HEK293 (cell line): ENCODE data around the gene CRACDL.
"Not testable (repeated sequence)": the region's sequence is repeated elsewhere in the genome, so short reads cannot be mapped to it uniquely, and the experiment has no call there.

Experiments
- CTCF ChIA-PET: fragments of 350-600 bp; formaldehyde crosslinking; extraction: SDS; loops from one replicate; lab custom pipeline; 2021; ENCODE audit warnings: antibody characterized with exemption; lab: Yijun Ruan, JAX
- POLR2A ChIA-PET: fragments of 300-600 bp; formaldehyde crosslinking; extraction: SDS; loops from one replicate; lab custom pipeline; 2020; ENCODE audit warnings: antibody characterized with exemption, inconsistent platforms; lab: Yijun Ruan, JAX
- H3K27ac ChIP-seq: fragments of 200-500 bp; sonication (Bioruptor generic); 2 replicates; pipeline ENCODE4 v1.5.1; 2014; ENCODE audit warnings: low read depth, low read length, control low read depth, inconsistent platforms; ENCODE audit errors: extremely low read depth
- H3K36me3 ChIP-seq, 2 experiments: fragments of 200-500 bp in 1 of 2; sonication (Bioruptor generic) in 1 of 2; 1 replicate in 1 of 2; 2 replicates in 1 of 2; pipeline ENCODE4 v1.5.1; 2014 to 2017; ENCODE audit warnings: inconsistent platforms in 2 of 2, low read length in 2 of 2; ENCODE audit not compliant: control insufficient read depth in 2 of 2, insufficient read depth in 1 of 2
- H3K4me1 ChIP-seq: fragments of 200-500 bp; sonication (Bioruptor generic); 2 replicates; pipeline ENCODE4 v1.5.1; 2014; ENCODE audit warnings: mild to moderate bottlenecking, low read length, inconsistent platforms; ENCODE audit not compliant: control insufficient read depth, insufficient read depth
- H3K4me3 ChIP-seq: 2 replicates; pipeline ENCODE4 v1.5.1; 2011; ENCODE audit warnings: low read depth, mild to moderate bottlenecking, control low read depth, low read length, moderate library complexity
- H3K9me3 ChIP-seq: fragments of 200-500 bp; sonication (Bioruptor generic); 2 replicates; pipeline ENCODE4 v1.5.1; 2014; ENCODE audit warnings: low read depth, low read length, inconsistent platforms; ENCODE audit not compliant: control insufficient read depth, insufficient read depth
- ATF2 ChIP-seq: fragments of 450-650 bp; formaldehyde crosslinking; IDR thresholded peaks from 2 replicates; pipeline ENCODE4 v1.5.1; 2016; ENCODE audit warnings: missing biosample characterization, missing genetic modification characterization, low read depth
- KLF16 ChIP-seq: fragments of 450-650 bp; formaldehyde crosslinking; IDR thresholded peaks from 2 replicates; pipeline ENCODE4 v1.5.1; 2017; ENCODE audit warnings: missing biosample characterization, missing genetic modification characterization
- REPIN1 ChIP-seq: fragments of 450-650 bp; formaldehyde crosslinking; IDR thresholded peaks from 2 replicates; pipeline ENCODE4 v1.5.1; 2017; ENCODE audit warnings: missing biosample characterization, missing genetic modification characterization, low read depth
- ZFP3 ChIP-seq: fragments of 450-650 bp; formaldehyde crosslinking; IDR thresholded peaks from 2 replicates; pipeline ENCODE4 v1.5.1; 2016; ENCODE audit warnings: low read depth, missing biosample characterization, missing genetic modification characterization
- ZNF140 ChIP-seq: fragments of 450-650 bp; formaldehyde crosslinking; IDR thresholded peaks from 2 replicates; pipeline ENCODE4 v1.5.1; 2016; ENCODE audit warnings: missing biosample characterization, missing genetic modification characterization
- ZNF16 ChIP-seq: fragments of 450-650 bp; formaldehyde crosslinking; IDR thresholded peaks from 2 replicates; pipeline ENCODE4 v1.5.1; 2016; ENCODE audit warnings: low read depth, missing biosample characterization, missing genetic modification characterization
- ZNF302 ChIP-seq: fragments of 450-650 bp; formaldehyde crosslinking; IDR thresholded peaks from 2 replicates; pipeline ENCODE4 v1.5.1; 2016; ENCODE audit warnings: missing biosample characterization, missing genetic modification characterization, low read depth
- ZNF350 ChIP-seq: fragments of 450-650 bp; formaldehyde crosslinking; IDR thresholded peaks from 2 replicates; pipeline ENCODE4 v1.5.0; 2017; ENCODE audit warnings: missing biosample characterization, mild to moderate bottlenecking, missing genetic modification characterization
- ZNF362 ChIP-seq: fragments of 450-650 bp; formaldehyde crosslinking; IDR thresholded peaks from 2 replicates; pipeline ENCODE4 v1.5.1; 2016; ENCODE audit warnings: missing biosample characterization, missing genetic modification characterization
- ZNF501 ChIP-seq: fragments of 450-650 bp; formaldehyde crosslinking; IDR thresholded peaks from 2 replicates; pipeline ENCODE4 v1.5.1; 2016; ENCODE audit warnings: missing biosample characterization, missing genetic modification characterization
- ZNF558 ChIP-seq: fragments of 450-650 bp; formaldehyde crosslinking; IDR thresholded peaks from 2 replicates; pipeline ENCODE4 v1.5.1; 2016; ENCODE audit warnings: missing biosample characterization, missing genetic modification characterization
- ZNF580 ChIP-seq: fragments of 450-650 bp; formaldehyde crosslinking; IDR thresholded peaks from 2 replicates; pipeline ENCODE4 v1.5.1; 2016; ENCODE audit warnings: missing biosample characterization, missing genetic modification characterization
- ZNF677 ChIP-seq: fragments of 450-650 bp; IDR thresholded peaks from 2 replicates; pipeline ENCODE4 v1.5.0; 2018; ENCODE audit warnings: missing biosample characterization, mild to moderate bottlenecking, missing genetic modification characterization, moderate library complexity
- ZNF707 ChIP-seq: fragments of 450-650 bp; formaldehyde crosslinking; IDR thresholded peaks from 2 replicates; pipeline ENCODE4 v1.5.1; 2016; ENCODE audit warnings: missing biosample characterization, missing genetic modification characterization
- ZNF777 ChIP-seq: fragments of 450-650 bp; formaldehyde crosslinking; IDR thresholded peaks from 2 replicates; pipeline ENCODE4 v1.5.1; 2017; ENCODE audit warnings: missing biosample characterization, missing genetic modification characterization, borderline replicate concordance
- ZNF792 ChIP-seq: fragments of 450-650 bp; formaldehyde crosslinking; IDR thresholded peaks from 2 replicates; pipeline ENCODE4 v1.5.1; 2016; ENCODE audit warnings: missing biosample characterization, missing genetic modification characterization
- TF ChIP-seq, protein P1 (sequence below): fragments of 450-650 bp; formaldehyde crosslinking; IDR thresholded peaks from 2 replicates; pipeline ENCODE4 v1.5.0; 2017; ENCODE audit warnings: missing biosample characterization, missing genetic modification characterization, borderline replicate concordance
- TF ChIP-seq, protein P2 (sequence below): fragments of 450-650 bp; formaldehyde crosslinking; IDR thresholded peaks from 2 replicates; pipeline ENCODE4 v1.5.1; 2017; ENCODE audit warnings: missing biosample characterization, missing genetic modification characterization

CRACDL gene

GRCh38 chr2:98880266-98881152 lies 55.5 kb downstream of the CRACDL start:
- Histone ChIP-seq H3K4me1 (no peaks in the 10 kb centered on the region), H3K36me3 (no peaks in the 10 kb centered on the region), H3K4me3 (no peak overlapping the region), H3K27ac (no peak overlapping the region), H3K9me3 (no peaks in the 10 kb centered on the region)
- CTCF ChIA-PET = no interaction called here
- POLR2A ChIA-PET = no interaction called here
- no peak for TF ChIP-seq ZNF707 (tag by site-specific recombination)
- no peak for TF ChIP-seq REPIN1 (tag by site-specific recombination)
- no peak for TF ChIP-seq ZNF302 (tag by site-specific recombination)
- no peak for TF ChIP-seq ZFP3 (tag by site-specific recombination)
- TF ChIP-seq ZNF362 (tag by site-specific recombination) = no peak
- TF ChIP-seq ZNF677 (tag by site-specific recombination) = no peak
- no peak for TF ChIP-seq ATF2 (tag by site-specific recombination)
- no peak for TF ChIP-seq ZNF777 (tag by site-specific recombination)
- TF ChIP-seq KLF16 = no peak
- TF ChIP-seq ZNF16 (tag by site-specific recombination) = no peak
- no peak for TF ChIP-seq ZNF580 (tag by site-specific recombination)
- no peak for TF ChIP-seq ZNF558 (tag by site-specific recombination)
- no peak for TF ChIP-seq ZNF792 (tag by site-specific recombination)
- TF ChIP-seq, protein P1, sequence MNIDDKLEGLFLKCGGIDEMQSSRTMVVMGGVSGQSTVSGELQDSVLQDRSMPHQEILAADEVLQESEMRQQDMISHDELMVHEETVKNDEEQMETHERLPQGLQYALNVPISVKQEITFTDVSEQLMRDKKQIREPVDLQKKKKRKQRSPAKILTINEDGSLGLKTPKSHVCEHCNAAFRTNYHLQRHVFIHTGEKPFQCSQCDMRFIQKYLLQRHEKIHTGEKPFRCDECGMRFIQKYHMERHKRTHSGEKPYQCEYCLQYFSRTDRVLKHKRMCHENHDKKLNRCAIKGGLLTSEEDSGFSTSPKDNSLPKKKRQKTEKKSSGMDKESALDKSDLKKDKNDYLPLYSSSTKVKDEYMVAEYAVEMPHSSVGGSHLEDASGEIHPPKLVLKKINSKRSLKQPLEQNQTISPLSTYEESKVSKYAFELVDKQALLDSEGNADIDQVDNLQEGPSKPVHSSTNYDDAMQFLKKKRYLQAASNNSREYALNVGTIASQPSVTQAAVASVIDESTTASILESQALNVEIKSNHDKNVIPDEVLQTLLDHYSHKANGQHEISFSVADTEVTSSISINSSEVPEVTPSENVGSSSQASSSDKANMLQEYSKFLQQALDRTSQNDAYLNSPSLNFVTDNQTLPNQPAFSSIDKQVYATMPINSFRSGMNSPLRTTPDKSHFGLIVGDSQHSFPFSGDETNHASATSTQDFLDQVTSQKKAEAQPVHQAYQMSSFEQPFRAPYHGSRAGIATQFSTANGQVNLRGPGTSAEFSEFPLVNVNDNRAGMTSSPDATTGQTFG (tag by site-specific recombination) = no peak
- TF ChIP-seq ZNF140 = no peak
- no peak for TF ChIP-seq ZNF350 (tag by site-specific recombination)
- TF ChIP-seq, protein P2, sequence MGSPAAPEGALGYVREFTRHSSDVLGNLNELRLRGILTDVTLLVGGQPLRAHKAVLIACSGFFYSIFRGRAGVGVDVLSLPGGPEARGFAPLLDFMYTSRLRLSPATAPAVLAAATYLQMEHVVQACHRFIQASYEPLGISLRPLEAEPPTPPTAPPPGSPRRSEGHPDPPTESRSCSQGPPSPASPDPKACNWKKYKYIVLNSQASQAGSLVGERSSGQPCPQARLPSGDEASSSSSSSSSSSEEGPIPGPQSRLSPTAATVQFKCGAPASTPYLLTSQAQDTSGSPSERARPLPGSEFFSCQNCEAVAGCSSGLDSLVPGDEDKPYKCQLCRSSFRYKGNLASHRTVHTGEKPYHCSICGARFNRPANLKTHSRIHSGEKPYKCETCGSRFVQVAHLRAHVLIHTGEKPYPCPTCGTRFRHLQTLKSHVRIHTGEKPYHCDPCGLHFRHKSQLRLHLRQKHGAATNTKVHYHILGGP = no peak
- no peak for TF ChIP-seq ZNF501

DNA sequence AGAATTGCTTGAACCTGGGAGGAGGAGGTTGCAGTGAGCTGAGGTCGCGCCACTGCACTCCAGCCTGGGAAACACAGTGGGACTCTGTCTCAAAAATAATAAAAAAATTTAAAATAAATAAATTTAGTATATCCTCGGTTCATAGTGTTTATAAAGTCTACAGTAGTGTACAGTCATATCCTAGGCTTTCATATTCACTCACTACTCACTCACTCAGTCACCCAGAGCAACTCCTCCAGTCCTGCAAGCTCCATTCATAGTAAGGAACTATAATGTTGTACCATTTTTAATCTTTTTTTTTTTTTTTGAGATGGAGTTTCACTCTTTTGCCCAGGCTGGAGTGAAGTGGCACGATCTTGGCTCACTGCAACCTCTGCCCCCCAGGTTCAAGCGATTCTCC lies 58.4 kb downstream of the CRACDL start:
- H3K36me3 ChIP-seq, POLR2A ChIA-PET, H3K9me3 ChIP-seq, H3K27ac ChIP-seq, H3K4me3 ChIP-seq, H3K4me1 ChIP-seq: not testable (repeated sequence)
- CTCF ChIA-PET = interaction anchor here (0.6 kb wide), 1 partner anchor 97 kb away, joined by 3 read pairs; no protein-coding TSS in a partner anchor
